HG02970 (cell line): ENCODE results near the gene SKOR1.

ENCODE experiments used
- ATAC-seq: cut with Tn5 transposase; IDR thresholded peaks from one replicate; pipeline ENCODE4 v1.9.1; 2021; ENCODE audit warnings: mild to moderate bottlenecking, moderate library complexity, moderate number of reproducible peaks; ENCODE audit not compliant: unreplicated experiment, low FRiP score

Gene SKOR1

GRCh38 chr15:67792250-67792942 lies 32.9 kb upstream of the SKOR1 start:
- ATAC-seq, result no peak

DNA sequence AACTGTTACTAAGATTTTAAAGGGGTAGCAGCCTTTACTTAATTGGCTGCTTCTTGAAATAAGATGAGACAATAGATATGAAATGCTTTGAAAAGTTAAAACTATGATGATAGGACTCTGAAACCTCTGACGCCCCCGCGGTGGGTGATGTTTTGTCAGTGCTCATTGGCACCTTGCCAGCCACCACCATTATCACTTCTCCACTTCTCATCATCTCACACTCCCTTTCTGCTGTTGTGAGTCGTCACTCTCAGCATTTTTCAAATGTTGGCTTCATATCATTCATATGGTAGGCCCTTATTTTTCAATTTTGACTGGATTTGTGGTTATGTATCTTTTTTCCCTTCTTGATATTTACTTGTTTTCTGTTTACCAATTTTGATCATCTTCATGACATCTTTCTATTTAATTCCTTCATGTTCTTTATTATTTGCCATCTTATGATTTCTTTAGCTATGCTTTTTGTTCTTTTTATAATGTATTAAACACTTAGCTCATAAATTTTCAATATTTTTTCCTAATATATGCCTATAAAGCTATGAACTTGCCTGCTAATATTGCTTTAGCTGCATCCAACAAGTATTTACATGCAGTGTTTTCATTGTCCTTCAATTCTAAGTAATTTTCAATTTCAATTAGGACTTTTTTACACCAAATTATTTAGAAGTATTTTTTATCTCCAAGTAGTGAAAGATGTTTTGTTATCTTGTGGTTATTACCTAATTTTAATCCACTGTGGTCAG lies 30.3 kb upstream of the SKOR1 start:
- no peak for ATAC-seq

- no peak for ATAC-seq
These were observed 28.8 kb upstream of the SKOR1 start for GRCh38 chr15:67796196-67797127.

GRCh38 chr15:67799801-67800205 lies 25.5 kb upstream of the SKOR1 start:
- ATAC-seq, result no peak

- ATAC-seq, result no peak
These were observed 24.2 kb upstream of the SKOR1 start for GRCh38 chr15:67801142-67801541.

GRCh38 chr15:67801926-67802914 lies 23.1 kb upstream of the SKOR1 start:
- ATAC-seq, result no peak

DNA sequence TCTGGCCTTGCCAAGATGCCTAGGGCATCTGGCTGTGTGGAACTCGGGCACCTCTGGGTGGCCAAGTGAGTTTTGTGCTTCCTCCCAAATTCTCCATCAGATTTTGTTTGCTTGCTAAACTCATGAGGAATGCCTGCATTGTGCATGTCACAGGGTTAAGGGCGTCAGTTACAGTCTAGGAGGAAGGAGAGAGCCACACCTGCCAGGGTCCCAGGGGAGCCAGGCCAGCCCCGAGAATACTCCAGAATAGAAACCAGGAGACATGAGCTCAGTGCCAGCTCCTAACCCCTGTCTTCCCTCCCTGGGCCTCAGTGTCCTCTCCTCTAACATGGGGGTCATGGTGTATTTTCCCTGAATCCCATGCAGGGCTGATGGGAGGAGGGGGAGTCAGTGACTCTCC lies 22.0 kb upstream of the SKOR1 start:
- no peak for ATAC-seq

DNA sequence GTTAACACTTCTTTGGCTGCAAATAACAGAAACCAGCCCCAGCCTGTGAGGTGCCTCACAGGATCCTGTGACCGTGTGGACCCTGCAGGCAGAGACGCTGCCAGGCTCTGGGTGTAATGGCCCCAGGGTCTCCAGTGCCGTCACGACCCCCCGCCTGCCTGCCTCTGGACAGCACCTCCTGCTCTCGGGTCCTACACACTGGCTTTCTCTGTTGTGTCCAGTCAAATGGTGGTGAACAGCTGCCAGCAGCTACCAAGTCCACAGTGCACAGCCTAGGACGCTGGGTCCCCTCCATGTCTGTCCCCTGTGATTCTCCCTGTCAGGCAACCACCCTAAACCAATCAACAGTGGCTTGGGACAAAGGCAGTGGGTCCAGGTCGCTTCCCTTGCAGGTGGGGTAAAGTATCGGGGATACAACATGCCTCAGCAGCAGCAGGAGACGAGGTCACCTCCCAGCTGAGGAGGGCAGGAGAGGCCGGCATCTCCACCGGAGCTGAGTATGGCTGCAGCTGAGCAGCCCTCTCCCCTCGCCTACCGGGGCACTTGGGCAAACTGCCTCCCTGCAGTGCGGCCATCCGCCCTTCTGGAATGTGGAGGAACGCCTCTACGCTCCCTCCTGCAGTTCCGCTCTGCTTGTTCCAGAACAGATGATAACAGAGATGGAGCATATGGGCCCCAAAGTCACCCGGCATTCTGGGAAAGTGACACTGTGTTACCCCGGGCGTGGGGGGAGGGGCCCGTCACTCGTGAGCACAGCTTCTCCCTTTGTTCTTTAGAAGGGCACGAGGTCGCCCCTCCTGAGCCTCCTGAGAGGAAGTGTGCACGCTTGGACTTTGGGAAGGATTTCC lies 21.1 kb upstream of the SKOR1 start:
- ATAC-seq, result no peak

DNA sequence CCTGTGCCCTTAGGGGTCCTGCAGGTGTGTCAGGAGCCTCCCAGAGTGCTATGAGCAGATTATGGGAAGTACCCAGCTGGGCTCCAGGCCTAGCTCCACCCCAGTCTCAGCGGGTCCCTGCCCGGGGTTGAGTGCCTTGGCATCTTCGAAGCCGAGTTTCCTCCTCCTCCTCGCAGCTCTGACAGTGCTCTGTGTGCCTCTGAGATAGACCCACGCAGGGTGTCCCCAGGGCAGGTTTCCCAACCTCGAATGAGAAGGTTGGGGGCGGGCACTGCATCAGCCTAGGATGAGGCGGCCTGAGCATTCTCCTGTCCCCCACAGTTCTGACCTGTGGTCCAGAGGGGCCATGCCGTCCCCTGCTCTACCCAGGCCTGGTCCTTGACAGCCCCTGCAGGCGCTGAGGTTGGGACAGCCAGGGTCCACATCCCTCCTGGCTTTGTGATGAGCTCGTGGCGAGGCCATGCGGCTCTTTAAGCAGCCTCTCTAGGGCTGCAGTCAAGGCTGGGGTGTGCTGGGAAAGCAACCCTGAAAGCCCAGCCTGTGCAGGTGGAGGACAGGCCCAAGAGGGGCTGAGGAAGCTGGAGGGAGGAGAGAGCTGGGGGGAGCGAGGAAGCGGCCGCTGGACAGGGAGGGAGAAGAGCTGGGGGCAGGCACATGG lies 20.2 kb upstream of the SKOR1 start:
- no peak for ATAC-seq

GRCh38 chr15:67805666-67806516 lies 19.4 kb upstream of the SKOR1 start:
- no peak for ATAC-seq

GRCh38 chr15:67806536-67806935 lies 18.8 kb upstream of the SKOR1 start:
- no peak for ATAC-seq

- no peak for ATAC-seq
These were observed 18.2 kb upstream of the SKOR1 start for GRCh38 chr15:67807141-67807540.

DNA sequence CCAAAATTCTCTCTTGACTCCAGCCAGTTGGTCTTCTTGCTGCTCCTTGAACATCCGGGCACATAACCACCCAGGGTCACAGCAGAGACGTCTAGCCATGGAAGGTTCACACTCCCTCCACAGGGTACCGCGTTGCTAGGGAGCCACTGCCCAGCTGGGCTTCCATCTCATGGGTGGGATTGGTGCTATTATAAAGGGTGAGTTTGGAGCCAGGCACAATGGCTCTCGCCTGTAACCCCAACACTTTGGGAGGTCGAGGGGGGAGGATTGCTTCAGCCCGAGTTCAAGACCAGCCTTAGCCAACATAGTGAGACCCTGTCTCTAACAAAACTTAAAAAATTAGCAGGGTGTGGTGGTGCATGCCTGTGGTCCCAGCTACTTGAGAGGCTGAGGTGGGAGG lies 17.5 kb upstream of the SKOR1 start:
- no peak for ATAC-seq

GRCh38 chr15:67808821-67809220 lies 16.5 kb upstream of the SKOR1 start:
- ATAC-seq, result no peak

DNA sequence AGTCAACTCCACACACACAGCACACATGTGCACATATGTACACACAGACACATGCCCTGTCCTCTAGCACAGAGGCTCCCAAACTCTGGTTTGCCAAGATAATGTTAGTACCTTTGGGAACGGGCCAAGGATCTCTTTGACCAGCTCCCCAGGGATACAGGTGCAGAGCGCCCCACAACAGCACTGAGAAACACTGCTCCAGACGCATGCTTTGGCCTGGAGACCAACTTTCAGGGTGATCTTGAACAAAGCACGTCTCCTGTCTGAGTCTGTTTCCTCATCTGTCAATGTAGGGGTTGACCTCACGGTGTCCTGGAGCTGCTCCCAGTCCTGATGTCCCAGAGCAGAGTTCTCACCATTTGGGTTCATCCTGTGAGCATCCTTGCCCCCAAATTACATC lies 15.9 kb upstream of the SKOR1 start:
- no peak for ATAC-seq

GRCh38 chr15:67809866-67810265 lies 15.4 kb upstream of the SKOR1 start:
- no peak for ATAC-seq

GRCh38 chr15:67812241-67812644 lies 13.1 kb upstream of the SKOR1 start:
- ATAC-seq, result no peak
